Occipital lobe (tissue), 2 donors: ENCODE measurements around the gene HRH2. TPM values are rescaled to one million over a fixed set of nuclear protein-coding genes. Genes with fewer than 3 reads are reported as not detected.
A peak's percentile ranks its signal among the peaks of the same experiment; 100 is the strongest.
"Not testable (repeated sequence)": the region's sequence is repeated elsewhere in the genome, so short reads cannot be mapped to it uniquely, and the experiment has no call there.

Experiments
- DNase-seq: peaks from one replicate; lab custom pipeline; 2025; lab: John Stamatoyannopoulos, UW
- total RNA-seq: library from RNA; depleted of rRNA; stranded (reverse); fragments of >200 nt; gene quantifications from one replicate; pipeline ENCODE4 v1.2.3, GENCODE V29; 2014

Gene HRH2, protein sequence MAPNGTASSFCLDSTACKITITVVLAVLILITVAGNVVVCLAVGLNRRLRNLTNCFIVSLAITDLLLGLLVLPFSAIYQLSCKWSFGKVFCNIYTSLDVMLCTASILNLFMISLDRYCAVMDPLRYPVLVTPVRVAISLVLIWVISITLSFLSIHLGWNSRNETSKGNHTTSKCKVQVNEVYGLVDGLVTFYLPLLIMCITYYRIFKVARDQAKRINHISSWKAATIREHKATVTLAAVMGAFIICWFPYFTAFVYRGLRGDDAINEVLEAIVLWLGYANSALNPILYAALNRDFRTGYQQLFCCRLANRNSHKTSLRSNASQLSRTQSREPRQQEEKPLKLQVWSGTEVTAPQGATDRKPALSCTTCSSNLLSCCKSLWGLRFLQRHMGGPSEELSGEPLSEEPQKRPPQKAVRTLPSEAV
- total RNA-seq = 6.9 TPM

GRCh38 chr5:175657593-175658271 is at the start of gene HRH2:
TSS of gene HRH2 (plus strand) at chr5:175658071. CDS start at chr5:175683234, 25,163 bp downstream.
- DNase-seq = peak; percentile 68

DNA sequence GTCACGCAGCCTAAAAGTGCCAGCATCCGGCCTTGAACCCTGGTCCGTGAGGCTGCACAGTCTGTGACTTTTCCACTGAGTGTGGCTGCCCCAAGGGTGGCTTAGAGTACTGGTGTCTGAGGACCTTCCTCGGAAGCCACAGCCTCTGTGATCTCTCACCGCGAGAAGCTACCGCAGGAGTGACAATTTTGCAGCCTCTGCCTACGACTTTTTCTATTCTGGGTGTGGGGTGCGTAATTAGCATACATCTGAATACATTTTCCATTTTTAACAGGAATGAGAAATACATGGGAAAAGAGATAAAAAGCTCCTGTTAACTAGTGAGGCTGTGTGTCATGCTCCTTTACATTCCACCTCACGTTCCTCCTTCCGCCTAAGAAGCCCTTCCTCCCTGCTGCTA is 48.3 kb upstream of the HRH2 start:
- DNase-seq = no peak

GRCh38 chr5:175610381-175610780 is 47.5 kb upstream of the HRH2 start:
- no peak for DNase-seq

DNA sequence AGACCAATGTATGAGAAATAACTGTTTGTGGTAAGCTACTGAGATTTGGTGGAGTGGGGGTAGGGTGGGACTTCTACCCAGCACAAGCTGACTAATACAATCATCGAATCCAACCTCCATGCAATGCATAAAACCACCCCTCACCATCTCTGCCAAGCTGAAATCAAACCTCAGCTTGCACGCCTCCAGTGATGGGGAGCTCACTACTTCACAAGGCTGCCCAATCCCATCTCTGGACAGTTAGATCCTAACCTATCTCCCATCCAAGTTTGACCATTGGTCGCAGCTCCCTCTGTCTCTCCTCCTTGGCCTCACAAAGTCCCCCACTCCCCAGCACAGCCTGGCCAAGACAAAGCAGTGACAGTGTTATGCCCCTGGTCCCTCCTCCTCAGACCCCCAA is 47.0 kb upstream of the HRH2 start:
- no peak for DNase-seq

DNA sequence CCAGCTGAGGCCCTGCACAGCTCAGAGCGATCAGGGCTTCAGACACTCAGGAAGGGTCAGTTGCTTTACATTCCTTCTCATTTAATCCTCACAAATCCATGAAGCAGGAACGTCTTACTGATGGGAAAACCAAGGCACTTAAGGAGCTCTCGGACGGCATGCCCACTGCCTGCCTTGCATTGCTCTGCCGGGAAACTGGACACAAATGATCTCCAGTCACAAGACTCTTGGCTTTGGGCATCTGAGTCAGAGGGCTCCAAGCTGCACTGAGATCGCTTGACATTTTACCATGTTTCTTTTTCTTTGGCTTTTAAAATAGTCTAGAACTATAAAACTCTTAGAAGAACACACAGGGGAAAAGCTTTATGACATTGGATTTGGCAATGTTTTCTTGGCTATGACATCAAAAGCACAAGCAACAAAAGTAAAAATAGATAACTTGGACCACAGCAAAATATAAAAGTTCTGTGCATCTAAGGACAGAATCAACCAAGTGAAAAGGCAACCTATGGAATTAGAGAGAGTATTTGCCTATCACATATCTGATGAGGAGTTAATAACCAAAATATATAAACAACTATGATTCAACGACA is 43.6 kb upstream of the HRH2 start:
- DNase-seq = no peak

DNA sequence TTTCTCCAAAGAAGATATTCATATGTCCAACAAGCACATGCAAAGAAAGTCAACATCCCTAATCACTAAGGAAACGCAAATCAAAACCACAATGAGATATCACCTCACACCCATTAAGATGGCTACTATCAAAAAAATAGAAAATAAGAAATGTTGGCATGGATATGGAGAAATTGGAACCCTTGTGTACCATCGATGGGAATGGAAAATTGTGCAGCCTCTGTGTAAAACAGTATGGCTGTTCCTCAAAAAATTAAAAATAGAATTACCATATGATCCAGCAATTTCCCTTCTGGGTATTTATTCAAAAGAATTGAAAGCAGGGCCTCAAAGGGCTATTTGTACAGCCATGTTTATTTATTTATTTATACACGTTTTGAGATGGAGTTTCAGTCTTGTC is 43.0 kb upstream of the HRH2 start:
- no peak for DNase-seq

GRCh38 chr5:175616083-175616482 is 41.8 kb upstream of the HRH2 start:
- DNase-seq = no peak

DNA sequence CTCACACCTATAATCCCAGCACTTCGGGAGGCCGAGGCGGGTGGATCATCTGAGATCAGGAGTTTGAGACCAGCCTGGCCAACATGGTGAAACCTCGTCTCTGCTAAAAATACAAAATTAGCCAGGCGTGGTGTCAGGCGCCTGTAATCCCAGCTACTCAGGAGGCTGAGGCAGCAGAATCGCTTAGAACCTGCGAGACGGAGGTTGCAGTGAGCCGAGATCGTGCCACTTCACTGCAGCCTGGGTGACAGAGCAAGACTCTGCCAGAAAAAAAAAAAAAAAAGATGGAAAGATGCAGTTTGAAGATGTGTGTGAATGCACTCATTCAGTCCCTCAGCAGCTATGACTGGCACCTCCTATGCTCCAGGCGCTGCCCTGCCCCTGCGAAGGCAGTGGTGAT is 41.3 kb upstream of the HRH2 start:
- not testable (repeated sequence) for DNase-seq

DNA sequence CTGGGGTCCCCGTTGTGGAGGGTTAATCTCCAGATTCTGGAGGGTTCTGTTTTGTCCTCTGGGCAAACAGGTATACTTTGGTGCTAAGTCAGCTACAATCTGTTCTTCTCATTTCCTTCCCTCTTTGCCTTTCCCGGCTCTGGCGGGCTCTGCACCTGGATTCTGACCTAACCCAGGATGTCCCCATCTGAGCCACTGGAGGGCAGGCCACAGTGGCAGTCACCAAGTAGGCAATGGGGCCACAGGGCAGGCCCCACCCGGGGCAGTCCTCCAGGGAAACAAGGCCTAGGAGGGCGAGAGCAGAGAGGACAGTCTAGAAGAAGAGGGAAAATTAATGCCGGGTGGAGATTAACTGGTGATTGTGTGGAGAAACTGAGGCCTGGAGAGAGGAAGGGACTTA is 40.4 kb upstream of the HRH2 start:
- no peak for DNase-seq

GRCh38 chr5:175620527-175620926 is 37.3 kb upstream of the HRH2 start:
- no peak for DNase-seq

- no peak for DNase-seq
Observed at GRCh38 chr5:175621971-175622370, 35.9 kb upstream of the HRH2 start.

DNA sequence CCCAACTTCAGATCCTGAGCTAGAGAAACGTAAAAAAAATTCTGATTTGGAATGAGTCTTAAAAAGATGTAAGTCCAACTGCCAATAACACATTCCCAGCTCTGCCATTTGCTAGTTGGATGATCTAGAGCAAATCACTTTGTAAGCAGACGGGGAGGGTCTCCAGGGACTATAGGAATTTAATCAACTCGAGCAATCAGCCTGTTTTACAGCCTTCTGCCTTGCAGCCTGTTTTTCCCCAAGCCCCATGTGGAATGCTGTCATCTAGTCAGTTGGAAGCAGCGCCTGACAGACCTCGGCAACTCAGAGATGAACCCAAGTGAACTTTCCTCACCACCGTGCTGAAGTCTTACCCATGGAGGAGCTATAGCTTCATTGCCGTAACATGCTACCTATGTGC is 34.8 kb upstream of the HRH2 start:
- no peak for DNase-seq

DNA sequence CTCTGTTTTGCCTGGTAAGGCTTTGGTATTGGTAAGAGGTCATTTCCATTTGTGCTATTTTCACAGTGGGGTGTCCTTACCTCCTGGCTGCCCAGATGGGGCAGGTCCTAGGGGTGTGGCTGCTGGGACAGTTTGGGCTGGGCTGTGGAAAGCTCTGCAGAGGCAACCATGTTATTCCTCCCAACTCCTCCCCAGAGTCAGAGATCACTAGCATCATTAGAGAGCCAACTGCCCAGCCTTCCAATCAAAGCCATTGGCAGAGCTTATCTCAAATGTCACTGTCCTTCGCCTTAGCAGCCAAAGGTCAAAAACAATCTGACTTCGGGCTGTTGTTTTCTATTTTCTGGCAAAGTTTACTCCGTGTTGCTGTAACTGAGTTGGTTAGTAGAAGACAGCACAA is 33.6 kb upstream of the HRH2 start:
- DNase-seq = no peak

GRCh38 chr5:175627005-175627404 is 30.9 kb upstream of the HRH2 start:
- DNase-seq = no peak

DNA sequence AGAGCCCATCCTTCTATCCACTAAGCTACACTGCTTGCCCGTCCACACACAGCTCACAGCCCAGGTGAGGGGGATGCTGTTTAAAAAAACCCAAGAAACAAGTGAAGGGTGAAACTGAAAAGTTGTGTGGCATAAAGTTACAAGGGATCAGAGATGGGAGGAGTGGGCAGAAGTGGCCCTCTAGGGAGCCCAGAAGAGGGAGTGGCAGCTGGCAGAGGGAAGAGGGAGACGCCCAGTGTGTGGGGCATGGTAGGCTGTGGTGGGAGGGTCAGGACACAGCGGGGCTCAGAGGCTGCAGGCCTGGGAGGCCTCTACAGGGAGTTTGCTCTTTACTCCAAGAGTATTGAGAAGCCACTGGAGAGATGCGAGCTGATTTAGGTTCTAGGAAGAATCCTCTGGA is 30.1 kb upstream of the HRH2 start:
- no peak for DNase-seq

DNA sequence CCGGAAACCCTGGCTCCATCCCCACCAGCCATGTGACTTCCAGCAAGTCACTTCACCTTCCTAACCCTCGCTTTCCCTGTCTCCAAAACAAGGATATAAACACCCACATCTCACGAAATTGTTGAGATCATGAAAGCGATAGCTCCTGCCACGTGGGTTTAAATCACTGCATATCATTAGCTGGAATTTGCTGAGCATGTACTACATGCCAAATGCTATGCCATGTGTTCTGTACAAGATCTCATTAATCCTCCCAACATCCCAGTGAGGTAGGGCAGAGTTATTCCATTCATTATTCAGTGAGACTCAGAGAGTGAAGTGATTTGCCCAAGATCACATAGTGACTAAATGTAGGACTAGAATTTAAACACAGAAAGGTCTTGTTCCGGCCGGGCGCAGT is 29.2 kb upstream of the HRH2 start:
- DNase-seq = no peak

GRCh38 chr5:175629261-175629660 is 28.6 kb upstream of the HRH2 start:
- no peak for DNase-seq

GRCh38 chr5:175629793-175630192 is 28.1 kb upstream of the HRH2 start:
- no peak for DNase-seq

- no peak for DNase-seq
Observed at GRCh38 chr5:175635854-175636584, 21.9 kb upstream of the HRH2 start.

GRCh38 chr5:175638305-175638704 is 19.6 kb upstream of the HRH2 start:
- DNase-seq = no peak

DNA sequence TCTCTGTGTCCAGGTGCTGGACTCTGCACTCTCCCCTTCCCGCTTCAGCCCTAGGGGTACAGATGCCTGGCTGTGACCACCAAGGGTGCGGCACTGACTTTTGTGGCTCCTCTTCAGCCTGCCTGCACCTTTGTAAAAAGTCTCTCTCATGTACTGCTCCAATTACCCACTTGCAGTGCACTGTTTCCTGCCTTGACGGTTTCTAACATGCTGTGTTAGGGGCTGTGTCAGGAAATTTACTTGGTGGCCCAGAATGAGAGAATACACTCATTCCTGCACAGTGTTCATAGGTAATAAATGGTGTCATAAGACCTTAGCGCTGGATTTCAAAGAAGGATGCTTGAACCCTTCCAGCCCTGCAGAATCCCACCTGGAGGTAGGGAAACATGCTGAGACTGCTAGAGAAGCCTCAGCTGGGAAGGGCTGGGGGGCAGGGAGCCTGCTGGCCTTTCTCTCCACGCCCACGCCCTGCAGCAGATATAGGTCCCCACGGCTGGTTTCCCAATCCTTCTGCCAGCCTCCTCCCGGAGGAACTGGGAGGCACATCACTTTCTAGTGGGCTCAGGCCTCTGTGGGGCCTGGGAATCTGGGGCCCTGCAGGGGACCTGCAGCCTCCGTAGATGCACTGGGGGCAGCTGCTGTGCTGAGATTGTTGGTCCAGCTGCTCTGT is 17.6 kb upstream of the HRH2 start:
- no peak for DNase-seq
